ENCODE measurements around the gene ADCY9. TPM values are rescaled to one million over a fixed set of nuclear protein-coding genes. Genes with fewer than 3 reads are reported as not detected.

ADCY9 gene
- total RNA-seq, 2 donors from 2014 or later: 31.5 to 42.2 TPM

DNA sequence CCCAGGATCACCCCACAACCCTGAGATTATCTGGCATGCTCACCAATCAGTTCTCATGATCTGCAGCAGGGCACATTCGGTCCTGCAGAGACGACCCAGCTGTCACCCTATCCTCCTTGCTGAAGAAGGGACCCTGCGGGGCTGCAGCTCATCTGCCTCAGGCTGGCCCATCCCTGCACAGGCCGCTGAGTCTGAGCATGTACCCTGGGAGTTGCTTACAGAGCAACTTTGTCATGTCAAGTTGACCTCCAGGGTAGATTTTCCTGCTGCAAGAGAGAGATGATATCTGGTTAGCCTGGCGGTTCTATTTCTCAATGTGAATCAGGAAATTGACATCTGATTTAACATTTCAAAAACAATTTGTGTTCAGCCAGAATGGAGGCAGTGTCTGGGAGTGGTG, 36.0 kb upstream of the ADCY9 start:
- H3K4me3 ChIP-seq: no peak overlapping the region
- no peak for DNase-seq (ENCODE audit: low spot score)
- H3K9me3 ChIP-seq: no peaks in the 10 kb centered on the region
- no peaks in the 10 kb centered on the region for H3K27me3 ChIP-seq
- H3K27ac ChIP-seq: no peak overlapping the region
- TF ChIP-seq, protein P1, sequence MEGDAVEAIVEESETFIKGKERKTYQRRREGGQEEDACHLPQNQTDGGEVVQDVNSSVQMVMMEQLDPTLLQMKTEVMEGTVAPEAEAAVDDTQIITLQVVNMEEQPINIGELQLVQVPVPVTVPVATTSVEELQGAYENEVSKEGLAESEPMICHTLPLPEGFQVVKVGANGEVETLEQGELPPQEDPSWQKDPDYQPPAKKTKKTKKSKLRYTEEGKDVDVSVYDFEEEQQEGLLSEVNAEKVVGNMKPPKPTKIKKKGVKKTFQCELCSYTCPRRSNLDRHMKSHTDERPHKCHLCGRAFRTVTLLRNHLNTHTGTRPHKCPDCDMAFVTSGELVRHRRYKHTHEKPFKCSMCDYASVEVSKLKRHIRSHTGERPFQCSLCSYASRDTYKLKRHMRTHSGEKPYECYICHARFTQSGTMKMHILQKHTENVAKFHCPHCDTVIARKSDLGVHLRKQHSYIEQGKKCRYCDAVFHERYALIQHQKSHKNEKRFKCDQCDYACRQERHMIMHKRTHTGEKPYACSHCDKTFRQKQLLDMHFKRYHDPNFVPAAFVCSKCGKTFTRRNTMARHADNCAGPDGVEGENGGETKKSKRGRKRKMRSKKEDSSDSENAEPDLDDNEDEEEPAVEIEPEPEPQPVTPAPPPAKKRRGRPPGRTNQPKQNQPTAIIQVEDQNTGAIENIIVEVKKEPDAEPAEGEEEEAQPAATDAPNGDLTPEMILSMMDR (IDR thresholded peaks at IDR 0.05): no peak
- no peaks in the 10 kb centered on the region for H3K36me3 ChIP-seq
- no peaks in the 10 kb centered on the region for H3K4me1 ChIP-seq

DNA sequence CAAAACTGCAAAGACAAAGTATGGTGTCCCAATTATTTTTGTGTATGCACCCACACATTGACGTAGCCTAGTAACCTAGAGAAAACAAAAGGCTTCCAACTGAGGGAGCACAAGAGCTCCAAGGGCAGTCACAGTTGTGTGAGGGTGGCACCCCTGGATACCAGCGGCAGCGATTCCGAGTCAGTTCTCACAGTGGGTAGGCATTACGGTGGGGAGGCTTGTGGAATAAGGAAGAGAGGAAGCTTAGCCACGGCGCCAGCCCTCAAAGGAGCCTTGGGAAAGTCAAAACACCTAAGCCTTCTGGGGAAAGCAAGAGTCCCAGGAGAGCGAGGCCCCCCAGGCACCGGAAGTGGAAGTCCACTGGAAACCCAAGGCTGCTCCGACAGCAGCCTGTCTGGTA, 31.0 kb upstream of the ADCY9 start:
- Histone ChIP-seq H3K9me3 (no peaks in the 10 kb centered on the region), H3K27ac (no peak overlapping the region), H3K27me3 (no peaks in the 10 kb centered on the region), H3K36me3 (no peaks in the 10 kb centered on the region), H3K4me3 (no peak overlapping the region), H3K4me1 (no peaks in the 10 kb centered on the region)
- DNase-seq (ENCODE audit: low spot score): no peak
- TF ChIP-seq, protein P1 (IDR thresholded peaks at IDR 0.05): no peak

DNA sequence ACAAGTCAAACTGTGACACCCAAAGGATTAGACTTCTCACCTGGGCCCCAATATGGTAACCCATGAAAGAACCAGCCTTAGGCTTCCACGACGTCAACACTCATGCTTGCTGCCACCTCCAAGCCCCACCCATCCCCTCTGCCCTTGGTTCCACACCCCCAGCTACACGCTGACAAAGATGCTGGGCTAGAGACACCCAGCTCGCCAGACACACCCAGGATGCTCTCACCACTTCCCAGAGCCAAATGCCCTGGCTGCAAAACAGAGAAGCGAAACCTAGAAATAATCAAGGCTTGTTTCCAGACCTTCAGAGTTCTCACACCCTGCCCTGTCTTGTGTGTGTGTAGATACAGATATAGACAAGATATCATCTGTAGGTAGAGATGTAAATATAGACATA, 26.0 kb upstream of the ADCY9 start:
- H3K4me1 ChIP-seq: no peaks in the 10 kb centered on the region
- TF ChIP-seq, protein P1 (IDR thresholded peaks at IDR 0.05): no peak
- H3K9me3 ChIP-seq: no peaks in the 10 kb centered on the region
- no peaks in the 10 kb centered on the region for H3K36me3 ChIP-seq
- no peak for DNase-seq (ENCODE audit: low spot score)
- no peaks in the 10 kb centered on the region for H3K27me3 ChIP-seq
- H3K4me3 ChIP-seq: no peak overlapping the region
- H3K27ac ChIP-seq: no peak overlapping the region

DNA sequence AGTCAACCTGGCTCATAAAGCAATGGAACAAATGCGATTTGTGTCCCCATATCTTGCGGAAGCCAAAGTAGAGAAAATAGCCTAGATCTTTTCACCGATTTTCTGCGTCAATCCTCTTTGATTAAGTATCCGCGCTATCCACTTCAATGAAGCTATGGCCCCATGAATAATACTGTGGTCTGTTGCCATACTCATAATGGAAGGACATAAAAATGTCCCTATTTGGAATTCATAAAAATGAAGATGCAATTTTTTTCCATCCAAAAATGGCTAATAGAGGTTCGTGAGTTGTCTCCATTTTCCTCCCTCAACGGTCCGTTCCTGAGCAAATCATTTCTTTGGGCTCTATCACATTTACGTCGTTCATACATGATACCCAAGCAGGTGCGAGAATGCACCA, 25.4 kb upstream of the ADCY9 start:
- Histone ChIP-seq H3K27me3 (no peaks in the 10 kb centered on the region), H3K27ac (no peak overlapping the region), H3K4me3 (no peak overlapping the region), H3K36me3 (no peaks in the 10 kb centered on the region), H3K9me3 (no peaks in the 10 kb centered on the region), H3K4me1 (no peaks in the 10 kb centered on the region)
- TF ChIP-seq, protein P1 (IDR thresholded peaks at IDR 0.05): no peak
- DNase-seq (ENCODE audit: low spot score): no peak

DNA sequence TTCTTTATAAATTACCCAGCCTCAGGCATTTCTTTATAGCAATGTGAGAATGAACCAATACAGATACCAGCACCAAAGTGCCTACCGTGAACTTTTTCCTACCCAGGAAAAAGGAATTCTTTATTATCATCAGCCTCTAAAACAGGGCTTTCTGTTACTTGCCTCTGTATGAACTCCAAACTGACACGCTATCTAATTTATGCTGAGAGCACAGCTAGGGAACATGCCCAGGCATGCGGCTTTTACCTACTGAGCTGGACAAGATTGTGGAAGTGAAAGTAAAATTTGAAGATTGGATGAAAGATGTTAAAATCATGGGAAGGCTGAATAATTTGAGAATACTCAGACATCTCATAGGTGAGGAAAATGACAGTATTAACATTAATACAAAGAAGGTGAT, 24.4 kb upstream of the ADCY9 start:
- H3K4me1 ChIP-seq: no peaks in the 10 kb centered on the region
- no peak overlapping the region for H3K4me3 ChIP-seq
- H3K27ac ChIP-seq: no peak overlapping the region
- H3K36me3 ChIP-seq: no peaks in the 10 kb centered on the region
- H3K9me3 ChIP-seq: no peaks in the 10 kb centered on the region
- H3K27me3 ChIP-seq: no peaks in the 10 kb centered on the region
- DNase-seq (ENCODE audit: low spot score): no peak
- TF ChIP-seq, protein P1 (IDR thresholded peaks at IDR 0.05): no peak

DNA sequence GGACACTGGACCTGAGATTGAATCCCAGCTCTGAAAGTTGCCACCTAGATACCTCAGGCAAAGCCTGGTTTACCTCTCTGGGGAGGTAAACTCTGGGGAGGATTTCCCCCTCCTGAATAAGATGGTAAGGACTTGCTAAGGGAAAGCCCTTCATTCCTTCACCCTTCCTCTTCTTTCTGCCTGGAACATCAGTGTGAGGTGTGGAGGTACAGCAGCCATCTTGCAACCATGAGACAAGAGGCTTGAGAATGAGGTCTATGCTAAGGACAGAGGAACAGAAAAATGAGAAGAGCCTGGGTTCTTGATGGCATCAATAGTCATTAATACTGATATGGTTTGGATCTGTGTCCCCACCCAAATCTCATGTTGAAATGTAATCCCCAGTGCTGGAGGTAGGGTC, 23.7 kb upstream of the ADCY9 start:
- DNase-seq (ENCODE audit: low spot score): no peak
- no peaks in the 10 kb centered on the region for H3K36me3 ChIP-seq

More for the DNA sequence above, 23.7 kb upstream of the ADCY9 start:
- H3K27me3 ChIP-seq: no peaks in the 10 kb centered on the region
- no peaks in the 10 kb centered on the region for H3K4me1 ChIP-seq
- no peak overlapping the region for H3K27ac ChIP-seq
- H3K4me3 ChIP-seq: no peak overlapping the region
- TF ChIP-seq, protein P1 (IDR thresholded peaks at IDR 0.05): no peak
- no peaks in the 10 kb centered on the region for H3K9me3 ChIP-seq

Data from right atrium auricular region (tissue), 2 donors.